Body of pancreas (tissue), 4 donors: ENCODE measurements around the gene MRTFB. TPM values are rescaled to one million over a fixed set of nuclear protein-coding genes. Genes with fewer than 3 reads are reported as not detected.

Experiments used
- ATAC-seq: fragments of 150-250 bp; one replicate; pipeline ENCODE4 v1.9.1; 2016
- DNase-seq, 4 donors: peaks; one replicate each; pipeline ENCODE4 v3.0.0-alpha.2; 2019
- H3K27ac ChIP-seq, 4 donors: fragments of 200-600 bp; sonication (generic); 1 replicate in 3 of 4; 2 replicates in 1 of 4; pipeline versions ENCODE4 v1.5.1 to v1.6.1; 2016 to 2019; ENCODE audit warnings: mild to moderate bottlenecking in 1 of 4, mixed read lengths in 1 of 4, moderate library complexity in 1 of 4
- H3K27me3 ChIP-seq, 2 donors: fragments of 200-600 bp; sonication (generic); one replicate each; pipeline ENCODE4 v1.6.0; 2016; ENCODE audit warnings: mild to moderate bottlenecking in 1 of 2
- H3K36me3 ChIP-seq, 2 donors: fragments of 200-600 bp; sonication (generic); replicated peaks in 1 of 2; 2 replicates each; pipeline ENCODE4 v1.5.1; 2016; ENCODE audit warnings: low read depth in 2 of 2; ENCODE audit not compliant: insufficient read depth in 1 of 2
- H3K4me1 ChIP-seq: fragments of 200-600 bp; sonication (generic); one replicate; pipeline ENCODE4 v1.6.0; 2016
- H3K4me3 ChIP-seq, 2 donors: fragments of 200-600 bp; sonication (generic); 1 replicate in 1 of 2; 2 replicates in 1 of 2; pipeline ENCODE4 v1.5.1; 2016 to 2019
- H3K9me3 ChIP-seq, 3 donors: fragments of 200-600 bp; sonication (generic); 1 replicate in 2 of 3; 2 replicates in 1 of 3; pipeline ENCODE4 v1.5.1; 2016
- POLR2A ChIP-seq, 3 donors: fragments of 450-650 bp; IDR thresholded peaks; one replicate each; pipeline ENCODE4 v1.6.1; 2016; ENCODE audit warnings: antibody characterized with exemption in 3 of 3, mild to moderate bottlenecking in 2 of 3
- WGBS, 2 donors: methylation state at CpG; one replicate each; pipeline ENCODE4 v1.1.5; 2017; 5-methylcytosine and 5-hydroxymethylcytosine counted together
- intact Hi-C: fragments of 100-400 bp; cut with DNase I; formaldehyde crosslinking; loops from one replicate; pipeline ENCODE4 v1.15.1; 2023
- total RNA-seq, 2 donors: library from RNA; depleted of rRNA; stranded (reverse); fragments of >200 nt; gene quantifications; one replicate each; pipeline ENCODE4 v1.1.0, GENCODE V29; 2016
- TF ChIP-seq, protein P1 (sequence below), 7 experiments: fragments of 450-650 bp in 4 of 7; fragments of 200-600 bp in 3 of 7; sonication (generic) in 3 of 7; IDR thresholded peaks; one replicate each; pipeline ENCODE4 v1.5.1; 2016 to 2019; ENCODE audit warnings: antibody characterized with exemption in 7 of 7

Gene MRTFB
- total RNA-seq, 2 donors from 2014 or later, result 39.2 to 46.8 TPM

- WGBS, 2 donors, result 93% methylated on average over 6 of the region's 6 CpGs
- Histone ChIP-seq H3K27ac (no peak overlapping the region), H3K4me3 (no peak overlapping the region), H3K4me1 (no peaks in the 10 kb centered on the region), H3K36me3 (peaks cover 0 to 3% of the 10 kb centered on the region in 2 donors), H3K27me3 (no peaks in the 10 kb centered on the region), H3K9me3 (no peaks in the 10 kb centered on the region)
- TF ChIP-seq, protein P1, sequence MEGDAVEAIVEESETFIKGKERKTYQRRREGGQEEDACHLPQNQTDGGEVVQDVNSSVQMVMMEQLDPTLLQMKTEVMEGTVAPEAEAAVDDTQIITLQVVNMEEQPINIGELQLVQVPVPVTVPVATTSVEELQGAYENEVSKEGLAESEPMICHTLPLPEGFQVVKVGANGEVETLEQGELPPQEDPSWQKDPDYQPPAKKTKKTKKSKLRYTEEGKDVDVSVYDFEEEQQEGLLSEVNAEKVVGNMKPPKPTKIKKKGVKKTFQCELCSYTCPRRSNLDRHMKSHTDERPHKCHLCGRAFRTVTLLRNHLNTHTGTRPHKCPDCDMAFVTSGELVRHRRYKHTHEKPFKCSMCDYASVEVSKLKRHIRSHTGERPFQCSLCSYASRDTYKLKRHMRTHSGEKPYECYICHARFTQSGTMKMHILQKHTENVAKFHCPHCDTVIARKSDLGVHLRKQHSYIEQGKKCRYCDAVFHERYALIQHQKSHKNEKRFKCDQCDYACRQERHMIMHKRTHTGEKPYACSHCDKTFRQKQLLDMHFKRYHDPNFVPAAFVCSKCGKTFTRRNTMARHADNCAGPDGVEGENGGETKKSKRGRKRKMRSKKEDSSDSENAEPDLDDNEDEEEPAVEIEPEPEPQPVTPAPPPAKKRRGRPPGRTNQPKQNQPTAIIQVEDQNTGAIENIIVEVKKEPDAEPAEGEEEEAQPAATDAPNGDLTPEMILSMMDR (IDR thresholded peaks at IDR 0.05), result no peak
- TF ChIP-seq POLR2A (IDR thresholded peaks at IDR 0.05), result no peak
- DNase-seq (no peak), ATAC-seq (no peak)
- intact Hi-C loops, result no loop called here
These were observed 140.9 kb downstream of the MRTFB start for GRCh38 chr16:14211856-14212543.

DNA sequence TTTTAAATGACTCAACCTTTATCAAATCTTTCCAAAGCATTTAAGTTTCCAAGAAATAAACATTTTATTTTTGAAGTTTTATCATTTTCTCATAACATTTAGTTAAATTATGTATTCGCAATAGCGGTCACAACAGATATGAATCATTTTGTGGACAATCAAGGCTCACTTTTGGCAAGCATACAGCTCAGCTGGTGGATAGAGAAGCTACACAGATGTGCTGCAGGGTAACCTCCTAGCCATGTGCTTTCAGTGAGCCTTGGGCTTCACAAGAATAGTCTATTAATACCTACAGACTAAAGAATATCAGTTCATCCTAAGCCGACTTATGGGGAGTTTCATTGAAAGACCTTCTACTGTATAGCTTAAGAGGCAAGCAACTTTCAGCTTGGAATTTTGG is 144.8 kb downstream of the MRTFB start:
- ATAC-seq, result no peak
- WGBS, 2 donors, result 87 to 93% methylated on average over 3 of the region's 3 CpGs
- Histone ChIP-seq H3K27me3 (no peaks in the 10 kb centered on the region), H3K4me3 (no peak overlapping the region), H3K27ac (no peak overlapping the region), H3K36me3 (peaks cover 0 to 3% of the 10 kb centered on the region in 2 donors), H3K9me3 (no peaks in the 10 kb centered on the region), H3K4me1 (no peaks in the 10 kb centered on the region)
- intact Hi-C loops, result no loop called here
- no peak for DNase-seq
- TF ChIP-seq, protein P1 (IDR thresholded peaks at IDR 0.05), result no peak
- TF ChIP-seq POLR2A (IDR thresholded peaks at IDR 0.05), result no peak

- intact Hi-C loops, result no loop called here
- WGBS, 2 donors, result 83 to 95% methylated on average over 3 of the region's 3 CpGs
These were observed 148.9 kb downstream of the MRTFB start for GRCh38 chr16:14219983-14220382.

DNA sequence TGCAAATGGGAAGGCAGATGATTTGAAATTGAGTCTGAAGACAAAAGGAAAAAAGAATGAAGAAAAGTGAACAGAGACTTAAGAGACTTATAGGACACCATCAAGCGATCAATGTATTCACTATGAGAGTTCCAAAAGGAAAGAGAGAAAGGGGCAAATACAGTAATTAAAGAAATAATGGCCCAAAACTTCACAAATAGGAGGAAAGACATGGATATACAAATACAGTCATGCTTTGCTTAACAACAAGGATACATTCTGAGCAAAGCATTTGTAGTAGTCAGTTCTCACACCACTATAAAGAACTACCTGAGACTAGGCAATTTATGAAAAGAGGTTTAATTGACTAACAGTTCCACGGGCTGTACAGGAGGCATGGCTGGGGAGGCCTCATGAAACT is 152.5 kb downstream of the MRTFB start:
- no peaks in the 10 kb centered on the region for H3K9me3 ChIP-seq
- no peaks in the 10 kb centered on the region for H3K27me3 ChIP-seq
- H3K4me3 ChIP-seq, result no peak overlapping the region
- H3K4me1 ChIP-seq, result no peaks in the 10 kb centered on the region
- DNase-seq (no peak), ATAC-seq (no peak)
- intact Hi-C loops, result no loop called here
- peaks cover 0 to 2% of the 10 kb centered on the region in 2 donors for H3K36me3 ChIP-seq
- WGBS, 2 donors, result 95 to 96% methylated on average over 2 of the region's 2 CpGs
- no peak overlapping the region for H3K27ac ChIP-seq
- TF ChIP-seq POLR2A (IDR thresholded peaks at IDR 0.05), result no peak
- TF ChIP-seq, protein P1 (IDR thresholded peaks at IDR 0.05), result no peak

More at GRCh38 chr16:14219983-14220382, 148.9 kb downstream of the MRTFB start:
- DNase-seq (no peak), ATAC-seq (no peak)
- TF ChIP-seq POLR2A (IDR thresholded peaks at IDR 0.05), result no peak
- TF ChIP-seq, protein P1 (IDR thresholded peaks at IDR 0.05), result no peak
- Histone ChIP-seq H3K9me3 (no peaks in the 10 kb centered on the region), H3K4me1 (no peaks in the 10 kb centered on the region), H3K27ac (no peak overlapping the region), H3K27me3 (no peaks in the 10 kb centered on the region), H3K4me3 (no peak overlapping the region), H3K36me3 (no peaks in the 10 kb centered on the region)

GRCh38 chr16:14225457-14225856 is 154.3 kb downstream of the MRTFB start:
- TF ChIP-seq, protein P1 (IDR thresholded peaks at IDR 0.05), result no peak
- TF ChIP-seq POLR2A (IDR thresholded peaks at IDR 0.05), result no peak
- Histone ChIP-seq H3K36me3 (peaks cover 0 to 2% of the 10 kb centered on the region in 2 donors), H3K9me3 (no peaks in the 10 kb centered on the region), H3K27me3 (no peaks in the 10 kb centered on the region), H3K4me3 (no peak overlapping the region), H3K27ac (no peak overlapping the region), H3K4me1 (no peaks in the 10 kb centered on the region)
- ATAC-seq (no peak), DNase-seq (no peak)
- intact Hi-C loops, result no loop called here
- 93 to 97% methylated on average over 3 of the region's 3 CpGs for WGBS, 2 donors
